NCI-H526 treated with DMSO at 0.1 percent for 48 hours (cell line): ENCODE measurements around the gene ZFP91.

Experiments
- DNase-seq: peaks from one replicate; lab custom pipeline; 2025; lab: John Stamatoyannopoulos, UW

The ZFP91 gene

DNA sequence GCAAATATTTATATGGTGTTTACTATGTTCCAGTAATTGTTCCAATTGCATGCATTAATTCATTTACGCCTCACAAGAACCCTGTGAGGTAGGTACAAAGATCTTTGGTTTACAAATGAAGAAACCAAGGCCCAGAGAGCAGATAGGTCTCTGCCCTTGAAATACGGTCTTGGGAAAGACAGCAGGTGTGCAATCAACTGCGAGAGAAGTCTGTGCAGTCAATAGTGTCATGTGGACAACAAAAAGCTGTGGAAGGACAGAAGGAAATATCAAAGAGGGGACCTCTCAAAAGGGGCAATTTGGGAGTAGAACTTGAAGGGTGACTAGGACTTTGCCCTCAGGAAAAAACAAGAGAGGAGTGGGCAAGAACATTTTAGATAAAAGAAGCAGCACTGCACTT is 52.5 kb downstream of the ZFP91 start:
- DNase-seq = no peak

DNA sequence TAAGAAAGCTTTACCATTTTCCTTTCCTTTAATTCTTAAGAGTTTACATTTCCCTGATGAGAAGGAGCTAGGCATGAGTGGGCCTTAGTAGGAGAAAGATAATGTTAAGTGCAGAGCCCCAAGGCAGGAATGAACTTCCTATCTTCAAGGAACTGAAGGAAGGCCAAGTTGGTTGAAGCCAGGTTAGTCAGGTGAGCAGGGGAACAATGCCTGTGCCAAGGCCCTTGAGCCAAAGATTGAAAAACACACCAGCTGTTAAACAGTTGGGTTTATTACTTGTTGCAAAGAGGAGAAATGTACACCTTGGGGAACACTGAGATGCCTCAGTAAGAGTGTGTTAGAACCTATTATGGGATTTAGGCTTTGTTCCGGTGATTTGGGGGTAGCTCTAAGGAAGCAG is 53.6 kb downstream of the ZFP91 start:
- no peak for DNase-seq

DNA sequence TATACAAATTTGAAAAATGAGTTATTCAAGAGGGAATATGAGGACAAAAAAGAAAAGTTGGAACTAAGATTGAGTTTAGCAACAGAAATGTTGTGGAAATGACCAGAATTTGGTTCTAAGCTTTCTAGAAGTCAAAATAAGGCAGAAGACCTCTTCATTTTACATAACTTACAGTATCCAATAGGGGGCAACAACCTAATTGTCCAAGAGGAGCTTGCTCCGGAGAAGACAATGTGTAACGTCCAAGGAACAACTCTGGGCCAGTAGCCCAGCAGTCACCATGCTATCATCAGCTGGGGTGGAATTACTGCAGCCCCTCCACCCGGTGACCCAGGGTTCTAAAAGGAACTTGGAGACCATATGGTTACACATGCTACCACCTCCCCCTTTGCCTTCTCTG is 57.7 kb downstream of the ZFP91 start:
- no peak for DNase-seq

DNA sequence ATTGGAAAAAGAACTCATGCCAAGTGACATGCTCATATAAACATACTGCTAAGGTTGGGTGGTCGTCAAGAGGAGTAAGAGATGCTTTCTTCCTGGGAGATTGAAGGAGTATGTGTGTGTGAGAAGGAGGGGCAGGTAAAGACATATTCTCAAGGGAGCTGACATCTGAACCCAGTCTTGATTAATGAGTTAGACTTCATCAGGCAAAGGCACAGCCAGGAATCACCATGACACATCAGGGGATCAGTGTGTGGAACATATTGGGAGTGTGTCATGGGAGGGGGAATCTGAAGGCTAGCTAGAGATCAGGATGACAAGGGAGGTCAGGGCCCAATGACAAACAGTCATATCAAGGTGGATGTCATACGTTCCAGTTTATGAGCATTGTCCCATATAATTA is 58.5 kb downstream of the ZFP91 start:
- DNase-seq = no peak

DNA sequence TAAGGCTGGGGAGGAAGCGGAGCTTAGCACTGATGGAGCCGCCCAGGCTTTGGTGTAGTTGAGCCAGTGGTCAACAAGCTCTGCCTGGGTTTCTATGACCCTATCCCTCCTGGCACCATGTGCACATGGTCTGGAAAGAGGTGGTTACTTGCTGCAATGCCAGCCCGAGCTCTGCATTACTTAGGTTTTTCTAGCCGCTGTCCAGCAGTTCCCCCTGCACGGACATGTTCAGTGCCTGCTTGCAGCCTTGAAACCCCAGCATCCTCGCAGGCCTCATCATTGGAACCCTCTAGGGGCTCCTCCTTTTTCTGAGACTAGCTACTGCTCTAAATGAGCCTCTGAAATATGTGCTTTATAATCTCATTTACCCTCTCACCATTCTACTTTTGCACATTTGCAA is 60.2 kb downstream of the ZFP91 start:
- no peak for DNase-seq

DNA sequence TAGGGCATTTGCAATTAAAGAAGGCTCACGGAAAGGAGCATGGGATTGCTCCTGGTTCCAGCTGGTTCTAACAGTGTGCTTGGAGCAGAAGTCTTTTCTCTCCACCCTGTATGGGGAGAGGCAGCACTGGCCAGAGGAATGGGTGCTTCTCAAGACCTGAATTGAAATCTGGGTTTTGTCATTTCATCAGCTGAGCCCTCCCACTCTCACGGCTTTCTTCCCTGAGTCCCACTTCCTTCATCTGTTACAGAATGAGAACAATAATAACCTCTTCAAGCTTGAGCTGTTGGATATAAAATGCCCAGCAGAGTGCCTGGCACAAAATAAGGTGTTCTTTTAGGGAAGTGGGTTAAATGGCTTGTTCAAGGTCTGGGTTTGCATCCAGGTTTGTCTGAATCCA is 60.8 kb downstream of the ZFP91 start:
- DNase-seq = no peak

DNA sequence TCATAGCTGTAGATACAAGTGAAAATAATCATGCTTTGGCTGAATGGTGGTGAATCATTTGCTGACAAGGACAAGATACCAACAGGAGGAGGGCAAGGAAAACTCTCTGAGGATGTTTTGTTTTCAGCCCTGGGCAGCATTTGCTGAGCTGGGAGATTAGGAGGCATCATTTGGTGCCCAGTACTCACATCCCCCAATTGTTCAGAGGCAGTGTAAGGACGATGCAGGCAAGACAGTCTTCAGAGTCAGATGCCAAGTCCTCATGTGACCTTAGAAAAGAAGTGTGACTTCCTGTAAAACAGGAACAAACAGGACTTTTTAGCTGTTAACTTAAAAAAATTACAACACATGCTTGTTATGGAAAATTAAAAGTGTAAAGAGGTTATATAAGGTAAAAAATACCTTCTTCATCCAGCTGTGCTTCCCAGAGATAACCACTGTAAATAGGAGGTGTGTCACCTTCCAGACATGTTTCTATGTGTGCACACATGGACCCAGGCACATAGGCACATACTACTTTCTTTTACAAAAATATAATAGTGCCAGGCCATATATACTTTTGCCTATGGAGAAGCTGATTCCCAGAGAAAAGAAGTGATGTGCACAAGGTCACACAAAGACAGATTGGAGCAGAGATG is 61.6 kb downstream of the ZFP91 start:
- no peak for DNase-seq

DNA sequence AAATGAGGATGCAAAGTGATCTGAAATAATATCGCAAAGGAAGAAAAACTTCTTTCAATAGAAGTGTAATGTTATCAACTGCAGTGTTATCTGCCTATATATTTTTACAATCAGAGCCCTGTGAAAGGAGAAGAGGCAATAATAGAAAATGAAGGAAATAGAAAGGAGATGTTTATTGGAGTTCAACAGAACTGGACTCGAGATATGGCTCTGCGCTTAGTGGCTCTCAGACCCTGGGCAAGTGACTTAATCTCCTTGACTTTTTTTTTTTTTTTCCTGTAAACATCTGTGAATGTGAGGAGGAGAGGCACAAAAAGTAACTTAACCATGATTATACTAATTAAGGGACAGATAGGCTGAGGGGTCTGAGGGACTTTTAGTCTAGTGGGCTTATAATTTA is 62.5 kb downstream of the ZFP91 start:
- DNase-seq = no peak

DNA sequence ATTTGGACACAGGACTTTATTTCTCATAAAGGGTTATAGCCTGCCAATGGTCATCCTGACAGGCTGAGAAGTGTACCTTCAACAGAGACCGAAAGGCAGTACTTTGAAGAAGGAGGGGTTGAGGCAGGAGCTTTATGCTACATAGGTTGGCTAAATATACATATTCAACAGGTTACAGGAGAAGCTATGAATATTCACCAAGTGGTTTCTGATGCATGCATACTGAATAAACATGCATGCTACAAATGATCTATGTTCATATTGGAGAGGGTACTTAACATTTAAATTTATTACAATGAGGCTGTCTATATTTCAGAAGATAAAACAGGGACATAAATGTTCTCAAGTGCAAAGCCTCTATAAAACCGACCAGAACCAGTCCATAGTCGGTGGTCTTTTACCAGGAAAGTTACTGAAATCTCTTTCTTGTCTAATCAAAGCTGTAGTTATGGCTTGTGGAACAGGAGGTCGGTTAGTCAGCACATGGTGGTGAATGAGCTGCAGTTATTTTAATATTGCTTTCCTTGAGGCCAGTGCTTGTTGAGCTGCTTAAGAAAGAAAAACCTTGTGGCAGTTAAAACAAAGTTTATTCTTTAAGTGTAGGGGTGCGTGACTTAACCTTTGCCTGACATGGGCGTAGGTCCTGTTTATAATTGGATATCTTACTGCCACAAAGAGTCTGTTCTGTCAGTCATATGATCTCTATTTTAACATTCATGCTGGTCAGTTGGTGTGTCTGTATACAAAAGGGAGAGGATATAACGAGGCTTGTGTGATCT is 63.1 kb downstream of the ZFP91 start:
- peak; percentile 84 for DNase-seq

DNA sequence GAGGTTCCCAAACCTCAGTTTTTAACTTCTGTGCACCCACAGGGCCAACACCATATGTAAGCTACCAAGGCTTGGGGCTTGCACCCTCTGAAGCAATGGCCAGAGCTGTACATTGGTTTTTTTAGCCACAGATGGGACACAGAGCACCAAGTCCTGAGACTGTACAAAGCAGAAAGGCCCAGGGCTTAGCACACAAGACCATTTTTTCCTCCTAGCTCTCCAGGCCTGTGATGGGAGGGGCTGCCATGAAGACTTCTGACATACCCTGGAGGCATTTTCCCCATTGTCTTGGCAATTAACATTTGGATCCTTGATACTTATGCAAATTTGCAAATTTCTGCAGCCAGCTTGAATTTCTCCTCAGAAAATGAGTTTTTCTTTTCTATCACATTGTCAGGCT is 67.0 kb downstream of the ZFP91 start:
- DNase-seq = no peak

DNA sequence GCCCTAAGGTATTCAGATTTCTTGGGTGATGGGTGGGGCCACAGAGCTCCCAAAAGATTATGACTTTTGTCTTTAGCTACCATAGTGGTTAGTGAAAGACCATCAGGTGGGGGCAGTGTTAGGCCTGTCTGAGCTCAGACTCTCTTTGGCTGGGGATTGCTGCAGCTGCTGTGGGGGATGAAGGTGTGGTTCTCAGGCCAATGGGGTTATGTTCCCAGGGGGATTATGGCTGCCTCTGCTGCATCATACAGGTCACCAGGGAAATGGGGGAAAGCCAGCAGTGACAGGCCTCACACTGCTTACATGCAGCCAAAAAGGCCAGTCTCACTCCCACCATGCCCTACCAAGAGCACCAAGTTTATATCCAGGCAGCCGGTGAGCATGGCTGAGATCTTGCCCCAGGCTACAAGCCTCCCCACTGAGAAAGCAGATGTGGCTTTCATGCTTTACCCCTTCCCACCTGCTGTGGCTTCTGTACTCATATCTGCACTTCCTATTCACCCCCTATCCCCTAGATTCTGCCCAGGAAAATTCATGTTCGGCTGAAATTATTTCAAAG is 68.4 kb downstream of the ZFP91 start:
- no peak for DNase-seq

DNA sequence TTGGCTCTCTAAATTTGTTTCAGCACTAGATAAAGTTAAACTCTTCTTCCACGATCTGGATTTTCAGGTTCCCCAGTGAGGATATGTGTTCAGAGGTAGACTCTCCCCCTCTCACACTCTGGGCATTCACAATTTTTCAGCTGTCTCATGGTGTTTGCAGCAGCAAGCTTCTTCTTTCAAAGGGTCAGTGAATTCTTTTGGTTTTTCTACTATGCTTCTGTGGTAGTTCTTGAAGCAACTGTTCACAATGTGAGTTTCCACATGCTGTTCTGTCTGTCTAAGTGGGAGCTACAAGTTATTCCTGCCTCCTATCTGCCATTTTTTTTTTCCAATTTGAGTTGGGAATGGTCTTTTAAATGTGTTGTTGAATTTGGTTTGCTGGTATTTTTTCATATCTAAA is 69.0 kb downstream of the ZFP91 start:
- no peak for DNase-seq

DNA sequence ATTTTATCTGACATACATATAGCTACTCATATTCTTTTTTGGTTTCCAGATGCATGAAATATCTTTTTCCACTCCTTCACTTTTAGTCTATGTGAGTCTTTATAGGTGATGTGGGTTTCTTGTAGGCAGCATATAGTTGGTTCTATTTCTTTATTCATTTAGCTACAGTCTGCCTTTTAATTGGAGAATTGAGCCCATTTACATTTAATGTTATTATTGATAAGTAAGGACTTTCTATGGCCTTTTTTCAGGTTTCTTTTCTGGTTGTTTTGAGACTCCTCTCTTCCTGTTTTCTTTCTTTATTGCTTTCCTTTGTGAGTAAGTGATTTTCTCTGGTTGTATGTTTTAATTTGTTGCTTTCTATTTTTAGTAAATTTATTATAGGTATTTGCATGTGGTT is 70.8 kb downstream of the ZFP91 start:
- DNase-seq = no peak

DNA sequence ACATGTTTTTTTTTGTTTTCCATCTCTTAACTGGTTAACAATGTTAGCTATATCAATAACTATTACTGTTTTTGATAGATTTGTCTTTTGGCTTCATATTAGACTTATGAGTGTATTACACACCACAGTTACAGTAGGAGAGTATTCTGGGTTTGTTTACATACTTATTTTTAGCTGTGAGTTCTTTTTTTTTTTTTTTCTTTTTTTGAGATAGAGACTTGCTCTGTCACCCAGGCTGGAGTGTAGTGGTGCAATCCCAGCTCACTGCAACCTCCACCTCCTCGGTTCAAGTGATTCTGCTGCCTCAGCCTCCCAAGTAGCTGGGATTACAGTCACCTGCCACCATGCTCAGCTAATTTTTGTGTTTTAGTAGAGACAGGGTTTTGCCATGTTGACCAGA is 71.6 kb downstream of the ZFP91 start:
- DNase-seq = no peak

DNA sequence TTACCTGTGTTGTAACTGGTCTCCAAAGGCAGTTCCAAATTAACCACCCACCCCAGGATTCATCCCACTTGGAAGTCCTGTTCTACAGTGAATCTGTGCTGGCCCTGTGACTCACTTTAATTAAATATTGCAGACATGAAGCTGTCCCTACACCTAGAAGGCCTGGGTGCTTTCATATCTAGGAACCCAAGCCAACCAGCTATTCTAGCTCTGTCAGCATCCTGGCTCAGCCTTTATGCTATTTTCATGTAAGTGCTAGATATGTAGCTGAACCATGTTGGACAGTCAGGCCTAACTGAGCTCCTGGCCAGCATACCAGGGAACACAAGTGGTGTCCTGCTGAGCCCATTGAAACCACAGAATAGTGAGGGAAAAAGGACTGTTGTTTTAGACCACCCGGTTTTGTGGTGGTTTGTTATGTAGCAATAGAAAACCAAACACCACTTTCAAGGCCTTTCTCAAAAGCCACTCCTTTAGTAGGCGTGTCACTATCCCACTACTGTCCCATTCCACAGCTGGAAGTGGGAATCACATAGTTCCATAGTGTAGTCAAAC is 73.9 kb downstream of the ZFP91 start:
- no peak for DNase-seq

DNA sequence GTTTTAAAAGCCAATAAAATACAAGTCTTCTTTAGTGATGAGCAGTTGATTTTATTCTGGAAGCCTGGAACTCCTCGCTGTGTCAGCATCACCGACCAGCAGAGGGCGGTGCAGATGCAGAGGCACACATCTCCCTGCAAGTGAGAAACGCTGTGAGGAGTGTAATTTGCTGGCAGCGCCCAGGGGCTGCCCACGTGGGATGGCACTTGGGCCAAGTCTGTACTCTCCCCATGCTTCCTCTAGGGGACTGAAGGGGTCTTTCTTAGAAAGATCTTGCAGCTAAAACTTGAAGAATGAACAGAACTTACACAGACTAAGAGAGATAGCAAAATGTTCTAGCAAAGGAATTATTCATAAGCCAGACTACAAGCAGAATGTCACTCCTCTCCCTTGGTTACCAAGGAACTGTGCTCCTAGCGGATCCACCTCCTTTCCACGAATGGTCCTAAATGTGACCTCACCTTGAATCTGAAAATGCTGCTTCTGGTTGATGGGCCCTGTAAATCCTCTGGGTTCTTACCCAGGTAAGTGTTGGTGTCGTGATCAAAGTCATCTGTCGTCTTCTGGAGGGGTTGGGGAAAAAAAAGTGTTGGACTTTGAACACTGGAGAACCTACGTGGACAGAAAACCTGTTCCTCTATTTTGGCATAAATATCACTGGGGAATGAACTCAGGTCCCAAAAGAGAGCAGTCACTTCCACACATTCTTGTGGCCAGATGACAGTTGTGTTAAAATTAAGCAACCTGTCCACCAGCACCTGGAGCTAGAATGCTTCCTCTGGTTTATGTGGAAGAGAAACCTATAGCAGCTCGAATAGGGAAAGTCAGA is 75.4 kb downstream of the ZFP91 start:
- peak; percentile 53 for DNase-seq

DNA sequence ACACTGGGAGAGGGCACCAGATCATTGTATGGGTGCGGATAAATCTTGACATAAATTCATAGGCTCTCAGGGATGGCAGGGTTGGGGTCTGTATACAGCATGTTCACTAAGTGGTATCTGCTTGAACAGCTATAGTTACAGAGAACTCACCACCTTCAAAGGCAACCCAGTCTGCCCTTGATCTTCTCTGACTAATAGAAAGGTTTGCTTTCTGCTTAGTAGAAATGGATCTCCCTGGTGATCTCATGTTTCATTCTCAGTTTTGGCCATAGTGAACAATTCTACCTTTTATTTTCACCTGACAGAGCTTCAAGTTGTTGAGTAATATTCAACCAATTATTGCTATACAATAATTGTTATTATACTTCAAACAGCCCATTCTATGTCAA is 76.0 kb downstream of the ZFP91 start:
- DNase-seq = no peak

DNA sequence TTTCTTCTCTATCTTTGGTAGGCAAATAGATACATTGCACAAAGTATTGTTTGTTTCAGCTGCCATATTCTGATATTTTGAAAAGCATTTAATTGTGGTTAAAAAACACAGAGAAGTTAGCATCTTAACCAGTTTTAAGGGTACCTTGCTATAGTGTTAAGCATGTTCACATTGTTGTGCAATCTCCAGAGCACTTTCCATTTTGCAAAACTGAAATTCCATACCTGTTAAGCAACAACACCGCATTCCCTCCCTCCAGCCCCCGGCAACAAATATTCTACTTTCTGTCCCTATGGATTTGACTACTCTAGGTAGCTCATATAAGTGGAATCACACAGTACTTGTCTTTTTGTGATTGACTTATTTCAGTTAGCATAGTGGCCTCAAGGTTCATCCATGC is 77.5 kb downstream of the ZFP91 start:
- DNase-seq = no peak

DNA sequence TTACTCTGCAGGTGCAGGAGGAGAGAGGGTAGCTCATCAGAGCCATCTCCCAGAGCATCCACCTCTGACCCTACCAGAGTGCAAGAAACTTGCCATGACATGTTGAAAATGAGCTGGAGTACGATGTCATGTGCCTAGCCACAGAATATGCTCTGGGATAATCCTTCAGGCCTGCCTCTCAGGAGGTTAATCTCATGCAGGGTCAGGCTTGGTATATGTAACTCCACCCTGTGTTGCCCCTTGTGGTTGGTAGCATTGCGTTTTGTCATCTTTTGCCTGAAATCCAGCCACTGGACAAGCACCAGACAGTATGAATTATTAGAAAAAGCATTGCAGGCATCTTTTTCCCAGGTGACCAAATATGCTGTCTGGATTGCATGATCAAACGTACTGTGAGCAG is 79.8 kb downstream of the ZFP91 start:
- no peak for DNase-seq

DNA sequence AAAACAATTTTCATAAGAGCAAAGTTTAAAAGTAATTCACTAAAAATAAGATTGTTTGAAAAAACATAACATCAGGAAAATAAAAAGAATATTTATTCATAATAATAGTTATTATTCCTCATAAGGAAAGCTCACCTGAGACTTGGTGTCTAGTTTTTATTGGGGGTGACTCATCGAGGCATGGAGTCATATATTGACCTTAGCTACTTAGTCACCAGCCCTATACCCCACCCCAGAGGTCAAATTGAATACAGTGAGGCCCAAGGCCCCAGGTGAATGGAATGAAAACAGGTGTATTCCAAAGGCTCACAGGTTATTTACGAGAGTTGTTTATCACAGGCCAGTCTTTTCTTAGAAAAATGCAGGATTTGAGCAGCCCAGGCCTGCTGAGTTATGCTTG is 80.5 kb downstream of the ZFP91 start:
- no peak for DNase-seq

DNA sequence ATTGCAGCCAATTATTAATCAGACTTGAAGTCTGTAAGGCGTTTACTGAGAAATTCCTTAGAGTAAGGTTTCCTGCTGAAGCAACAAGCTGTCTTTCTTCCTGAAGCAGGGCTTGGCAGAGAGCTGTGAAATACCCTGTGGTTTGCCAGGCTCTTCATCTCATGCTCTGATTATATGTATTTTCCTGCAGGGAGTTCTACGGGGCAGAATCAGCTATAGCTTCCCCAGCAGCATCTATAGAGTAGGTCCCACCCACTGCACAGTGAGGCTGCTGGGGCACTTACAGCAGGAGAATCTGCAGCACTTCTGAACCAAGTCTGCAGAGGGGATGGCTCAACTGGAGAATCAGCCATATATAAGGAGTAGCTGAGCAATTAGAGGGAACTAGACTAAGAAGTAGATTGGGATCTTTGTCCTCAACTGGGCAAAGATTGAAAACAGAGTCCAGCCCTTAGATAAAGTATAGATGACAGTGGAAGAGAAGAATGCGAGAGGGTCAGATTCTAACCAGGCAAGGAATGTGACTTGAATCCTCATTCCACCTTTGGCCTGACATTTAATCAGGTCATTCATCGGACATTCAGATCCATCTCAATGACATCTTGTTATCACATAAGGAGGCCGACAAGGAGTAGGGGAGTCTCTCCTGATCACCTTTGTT is 81.2 kb downstream of the ZFP91 start:
- DNase-seq = no peak
